Iris pigment epithelial cell (primary cell): ENCODE results near the gene ALDH3A2.
"Not testable (repeated sequence)": the region's sequence is repeated elsewhere in the genome, so short reads cannot be mapped to it uniquely, and the experiment has no call there.

Source experiments
- DNase-seq: peaks from one replicate; pipeline ENCODE4 v3.0.0-alpha.2; 2011; ENCODE audit warnings: low read depth

ALDH3A2 gene

GRCh38 chr17:19650826-19651225 lies 2.3 kb downstream of the ALDH3A2 start:
- peak; percentile 44 for DNase-seq

GRCh38 chr17:19651451-19652238 lies 3.1 kb downstream of the ALDH3A2 start:
- no peak for DNase-seq

- peak; percentile 40 for DNase-seq
Measured at GRCh38 chr17:19652595-19652994, 4.0 kb downstream of the ALDH3A2 start.

DNA sequence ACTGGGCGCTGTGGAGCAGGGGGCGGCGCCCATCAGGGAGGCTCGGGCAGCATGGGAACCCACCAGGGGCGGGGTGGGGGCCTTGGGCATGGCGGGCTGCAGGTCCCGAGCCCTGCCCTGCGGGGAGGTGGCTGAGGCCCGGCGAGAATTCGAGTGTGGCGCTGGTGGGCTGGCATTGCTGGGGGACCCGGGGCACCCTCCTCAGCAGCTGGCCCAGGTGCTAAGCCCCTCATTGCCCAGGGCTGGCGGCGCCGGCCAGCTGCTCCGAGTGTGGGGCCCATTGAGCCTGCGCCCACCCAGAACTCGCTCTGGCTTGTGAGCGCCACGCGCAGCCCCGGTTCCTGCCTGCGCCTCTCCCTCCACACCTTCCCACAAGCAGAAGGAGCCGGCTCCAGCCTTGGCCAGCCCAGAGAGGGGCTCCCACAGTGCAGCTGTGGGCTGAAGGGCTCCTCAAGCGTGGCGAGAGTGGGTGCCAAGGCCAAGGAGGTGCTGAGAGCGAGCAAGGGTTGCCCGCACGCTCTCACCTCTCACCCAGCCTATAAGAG lies 5.9 kb downstream of the ALDH3A2 start:
- DNase-seq = no peak

- DNase-seq = no peak
Measured at GRCh38 chr17:19654896-19655295, 6.3 kb downstream of the ALDH3A2 start.

DNA sequence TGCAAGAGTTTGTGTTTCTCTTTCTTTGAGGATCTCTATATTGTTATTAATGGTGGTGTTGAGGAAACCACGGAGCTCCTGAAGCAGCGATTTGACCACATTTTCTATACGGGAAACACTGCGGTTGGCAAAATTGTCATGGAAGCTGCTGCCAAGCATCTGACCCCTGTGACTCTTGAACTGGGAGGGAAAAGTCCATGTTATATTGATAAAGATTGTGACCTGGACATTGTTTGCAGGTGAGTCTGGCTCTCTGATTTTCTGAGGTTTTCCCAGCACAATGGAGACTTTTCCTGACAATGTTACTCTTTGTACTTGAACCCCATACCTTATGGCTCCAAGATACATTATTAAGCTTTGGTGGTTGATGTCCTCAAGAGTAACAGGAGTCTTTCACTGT lies 7.8 kb downstream of the ALDH3A2 start:
- DNase-seq = no peak

GRCh38 chr17:19656851-19657581 lies 8.5 kb downstream of the ALDH3A2 start:
- DNase-seq = no peak

DNA sequence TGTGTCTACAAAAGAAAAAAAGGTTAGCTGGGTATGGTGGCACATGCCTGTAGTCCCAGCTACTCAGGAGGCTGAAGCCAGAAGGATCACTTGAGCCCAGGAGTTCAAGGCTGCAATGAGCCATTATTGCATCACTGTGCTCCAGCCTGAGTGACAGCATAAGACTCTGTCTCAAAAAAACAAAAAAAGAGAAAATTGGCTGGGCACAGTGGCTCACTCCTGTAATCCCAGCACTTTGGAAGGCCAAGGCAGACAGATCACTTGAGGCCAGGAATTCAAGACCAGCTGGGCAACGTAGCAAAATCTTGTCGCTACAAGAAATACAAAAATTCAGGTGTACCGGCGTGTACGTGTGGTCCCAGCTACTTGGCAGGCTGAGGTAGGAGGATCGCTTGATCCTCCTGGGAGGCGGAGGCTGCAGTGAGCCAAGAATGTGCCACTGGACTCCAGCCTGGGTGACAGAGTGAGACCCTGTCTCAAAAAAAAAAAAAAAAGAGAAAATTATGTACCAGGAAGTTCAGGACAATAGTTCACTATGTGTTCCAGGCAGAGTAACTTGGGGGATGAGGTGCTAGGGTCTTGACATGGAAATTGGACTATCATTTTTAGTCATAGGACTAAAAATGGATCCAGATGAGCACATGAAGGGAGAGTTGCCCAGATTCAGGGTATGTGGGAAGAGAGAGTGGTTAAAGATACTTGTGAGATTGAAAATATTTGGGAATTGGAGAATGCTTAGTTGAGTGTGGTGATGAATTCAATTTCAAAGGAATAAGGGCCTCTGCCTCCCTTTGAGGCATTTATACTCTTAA lies 11.0 kb downstream of the ALDH3A2 start:
- no peak for DNase-seq

GRCh38 chr17:19660219-19660870 lies 11.8 kb downstream of the ALDH3A2 start:
- DNase-seq = no peak

DNA sequence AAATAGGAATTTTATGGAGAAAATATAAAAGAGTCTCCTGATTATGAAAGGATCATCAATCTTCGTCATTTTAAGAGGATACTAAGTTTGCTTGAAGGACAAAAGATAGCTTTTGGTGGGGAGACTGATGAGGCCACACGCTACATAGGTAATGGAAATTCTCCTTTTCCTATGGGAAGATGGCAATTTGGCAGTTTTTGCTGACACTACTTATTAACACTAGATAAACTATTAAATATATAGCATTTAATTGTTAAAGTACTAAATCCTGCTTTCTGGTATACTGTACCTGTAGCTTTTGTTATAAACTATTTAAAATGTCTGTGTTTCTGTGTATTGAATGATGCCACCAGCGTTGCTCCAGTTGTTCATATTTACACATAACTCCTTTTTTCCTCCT lies 12.6 kb downstream of the ALDH3A2 start:
- DNase-seq = no peak

- no peak for DNase-seq
Measured at GRCh38 chr17:19663097-19663496, 14.5 kb downstream of the ALDH3A2 start.

GRCh38 chr17:19664136-19664820 lies 15.7 kb downstream of the ALDH3A2 start:
- DNase-seq = no peak

DNA sequence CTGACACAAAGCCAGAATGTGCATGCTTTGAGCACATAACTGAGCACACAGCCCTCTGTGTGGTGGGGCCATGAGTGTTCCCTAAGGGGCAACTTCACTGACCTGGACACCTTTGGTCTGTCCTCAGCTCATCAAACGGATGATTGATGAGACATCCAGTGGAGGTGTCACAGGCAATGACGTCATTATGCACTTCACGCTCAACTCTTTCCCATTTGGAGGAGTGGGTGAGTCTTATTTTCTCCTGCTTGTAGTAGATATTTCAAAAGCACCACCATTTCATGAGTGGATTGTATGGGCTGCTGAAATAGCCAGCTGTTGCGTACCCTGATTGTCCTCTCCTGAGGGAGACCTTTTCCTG lies 16.2 kb downstream of the ALDH3A2 start:
- no peak for DNase-seq

DNA sequence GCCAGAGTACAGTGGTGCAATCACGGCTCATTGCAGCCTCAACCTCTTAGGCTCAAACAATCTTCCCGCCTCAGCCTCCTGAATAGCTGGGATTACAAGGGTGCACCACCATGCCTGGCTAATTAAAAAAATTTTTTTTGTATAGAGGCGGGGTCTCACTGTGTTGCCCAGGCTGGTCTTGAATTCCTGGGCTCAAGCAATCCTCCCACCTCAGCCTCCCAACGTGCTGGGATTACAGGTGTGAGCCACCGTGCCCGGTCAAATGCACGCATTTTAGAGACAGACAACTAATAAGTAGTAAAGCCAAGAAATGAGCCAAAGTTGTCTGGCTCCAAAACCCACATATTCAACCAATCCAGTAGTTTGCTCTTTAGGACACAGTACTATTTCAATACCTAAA lies 21.1 kb downstream of the ALDH3A2 start:
- not testable (repeated sequence) for DNase-seq

DNA sequence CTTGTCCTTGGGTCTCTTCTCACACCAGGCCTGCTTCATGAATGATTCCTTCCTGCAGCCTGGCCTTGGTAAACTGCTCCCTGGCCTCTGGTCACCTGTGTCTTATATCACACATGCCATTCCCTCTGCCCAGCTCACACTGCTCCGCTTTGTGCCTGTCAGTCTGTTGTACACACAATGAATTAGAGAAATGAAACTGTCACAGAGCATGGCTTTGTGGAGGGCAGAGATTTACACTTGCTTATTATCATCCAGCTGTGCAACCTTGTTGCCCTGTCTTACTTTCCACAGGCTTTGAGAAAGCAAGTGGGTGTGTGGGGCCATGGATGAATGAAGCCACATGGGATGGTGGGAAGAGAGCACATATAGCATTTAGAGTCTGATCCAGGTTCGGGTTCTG lies 22.4 kb downstream of the ALDH3A2 start:
- no peak for DNase-seq

- DNase-seq = no peak
Measured at GRCh38 chr17:19671433-19671832, 22.9 kb downstream of the ALDH3A2 start.

- peak; percentile 7 for DNase-seq
Measured at GRCh38 chr17:19672009-19672750, 23.6 kb downstream of the ALDH3A2 start.

- no peak for DNase-seq
Measured at GRCh38 chr17:19673623-19674022, 25.1 kb downstream of the ALDH3A2 start.

- no peak for DNase-seq
Measured at GRCh38 chr17:19676896-19677295, 28.3 kb downstream of the ALDH3A2 start.

- no peak for DNase-seq
Measured at GRCh38 chr17:19677736-19678379, 29.3 kb downstream of the ALDH3A2 start.
